Astrocyte of the spinal cord (primary cell): ENCODE results near the gene HORMAD1.
"Not testable (repeated sequence)": the region's sequence is repeated elsewhere in the genome, so short reads cannot be mapped to it uniquely, and the experiment has no call there.

Experiments used
- DNase-seq: peaks from one replicate; pipeline ENCODE4 v3.0.0; 2011; ENCODE audit warnings: low read depth, low spot score
- H3K4me3 ChIP-seq: 2 replicates; pipeline ENCODE4 v1.5.1; 2011; ENCODE audit warnings: low read depth, mild to moderate bottlenecking, low read length, moderate library complexity
- in situ Hi-C: cut with HindIII; loops from 2 replicates; pipeline ENCODE4 v1.10.0; 2017; ENCODE audit warnings: low sequenced_read_pairs
- TF ChIP-seq, protein P1 (sequence below): IDR thresholded peaks from 2 replicates; pipeline ENCODE4 v1.5.1; 2012; ENCODE audit warnings: low read depth, mild to moderate bottlenecking, low read length, inconsistent platforms

The HORMAD1 gene

GRCh38 chr1:150730130-150730721 lies 9.5 kb upstream of the HORMAD1 start:
- no peak for DNase-seq
- H3K4me3 ChIP-seq = no peak overlapping the region
- TF ChIP-seq, protein P1, sequence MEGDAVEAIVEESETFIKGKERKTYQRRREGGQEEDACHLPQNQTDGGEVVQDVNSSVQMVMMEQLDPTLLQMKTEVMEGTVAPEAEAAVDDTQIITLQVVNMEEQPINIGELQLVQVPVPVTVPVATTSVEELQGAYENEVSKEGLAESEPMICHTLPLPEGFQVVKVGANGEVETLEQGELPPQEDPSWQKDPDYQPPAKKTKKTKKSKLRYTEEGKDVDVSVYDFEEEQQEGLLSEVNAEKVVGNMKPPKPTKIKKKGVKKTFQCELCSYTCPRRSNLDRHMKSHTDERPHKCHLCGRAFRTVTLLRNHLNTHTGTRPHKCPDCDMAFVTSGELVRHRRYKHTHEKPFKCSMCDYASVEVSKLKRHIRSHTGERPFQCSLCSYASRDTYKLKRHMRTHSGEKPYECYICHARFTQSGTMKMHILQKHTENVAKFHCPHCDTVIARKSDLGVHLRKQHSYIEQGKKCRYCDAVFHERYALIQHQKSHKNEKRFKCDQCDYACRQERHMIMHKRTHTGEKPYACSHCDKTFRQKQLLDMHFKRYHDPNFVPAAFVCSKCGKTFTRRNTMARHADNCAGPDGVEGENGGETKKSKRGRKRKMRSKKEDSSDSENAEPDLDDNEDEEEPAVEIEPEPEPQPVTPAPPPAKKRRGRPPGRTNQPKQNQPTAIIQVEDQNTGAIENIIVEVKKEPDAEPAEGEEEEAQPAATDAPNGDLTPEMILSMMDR = no peak
- in situ Hi-C loops = no loop called here

DNA sequence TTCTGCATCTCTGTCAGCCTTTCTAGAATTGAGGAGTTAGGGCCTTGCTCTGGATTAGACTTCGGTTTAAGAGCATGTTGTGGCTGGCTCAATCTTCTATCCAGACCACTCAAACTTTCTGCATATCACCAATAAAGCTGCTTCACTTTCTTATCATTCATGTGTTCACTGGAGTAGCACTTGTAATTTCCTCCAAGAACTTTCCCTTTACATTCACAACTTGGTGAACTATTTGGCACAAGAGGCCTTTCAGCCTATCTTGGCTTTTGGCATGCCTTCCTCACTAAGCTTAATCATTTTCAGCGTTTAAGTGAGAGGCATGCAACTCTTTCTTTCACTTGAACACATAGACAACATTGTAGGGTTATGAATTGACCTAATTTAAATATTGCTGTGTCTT lies 3.6 kb upstream of the HORMAD1 start:
- H3K4me3 ChIP-seq = no peak overlapping the region
- TF ChIP-seq, protein P1 = no peak
- no peak for DNase-seq
- in situ Hi-C loops = no loop called here

DNA sequence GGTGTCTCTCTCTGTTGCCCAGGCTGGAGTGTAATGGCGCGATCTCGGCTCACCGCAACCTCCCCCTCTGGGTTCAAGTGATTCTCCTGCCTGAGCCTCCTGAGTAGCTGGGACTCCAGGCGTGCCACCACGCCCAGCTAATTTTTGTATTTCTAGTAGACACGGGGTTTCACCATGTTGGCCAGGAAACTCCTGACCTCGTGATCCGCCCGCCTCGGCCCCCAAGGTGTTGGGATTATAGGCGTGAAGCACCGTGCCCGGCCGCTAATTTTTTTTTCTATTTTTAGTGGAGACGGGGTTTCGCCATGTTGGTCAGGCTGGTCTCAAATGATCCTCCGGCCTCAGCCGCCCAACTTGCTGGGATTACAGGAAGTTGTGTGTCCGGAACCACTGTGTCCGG lies 597 bp downstream of the HORMAD1 start:
- no peak overlapping the region for H3K4me3 ChIP-seq
- in situ Hi-C loops = no loop called here
- DNase-seq = no peak
- TF ChIP-seq, protein P1 = no peak

DNA sequence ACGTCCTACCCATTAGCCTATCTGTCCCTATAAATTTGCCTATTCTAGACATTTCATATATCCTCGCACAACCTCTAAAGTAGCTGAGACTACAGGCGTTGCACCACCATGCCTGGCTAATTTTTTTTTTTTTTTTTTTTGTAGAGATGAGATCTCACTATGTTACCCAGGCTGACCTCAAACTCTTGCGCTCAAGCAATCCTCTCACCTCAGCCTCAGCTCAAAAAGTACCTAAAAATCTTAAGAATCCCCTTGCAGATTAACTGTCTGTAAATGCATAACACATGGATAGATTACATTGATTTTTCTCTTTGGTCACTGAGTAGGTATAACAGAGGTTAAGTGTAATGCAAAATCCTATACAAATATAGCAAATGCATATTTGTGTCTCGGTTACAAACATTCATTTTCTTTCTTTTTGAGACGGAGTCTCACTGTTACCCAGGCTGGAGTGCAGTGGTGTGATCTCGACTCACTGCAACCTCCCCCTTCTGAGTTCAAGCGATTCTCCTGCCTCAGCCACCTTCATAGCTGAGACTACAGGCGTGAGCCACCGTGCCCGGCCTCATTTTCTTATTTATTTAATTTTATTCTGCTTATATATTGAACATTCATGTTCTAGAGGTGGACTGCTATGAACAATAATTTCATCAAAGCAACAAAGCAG lies 2.3 kb downstream of the HORMAD1 start:
- in situ Hi-C loops = no loop called here
- H3K4me3 ChIP-seq = no peak overlapping the region
- TF ChIP-seq, protein P1 = no peak
- DNase-seq = no peak

DNA sequence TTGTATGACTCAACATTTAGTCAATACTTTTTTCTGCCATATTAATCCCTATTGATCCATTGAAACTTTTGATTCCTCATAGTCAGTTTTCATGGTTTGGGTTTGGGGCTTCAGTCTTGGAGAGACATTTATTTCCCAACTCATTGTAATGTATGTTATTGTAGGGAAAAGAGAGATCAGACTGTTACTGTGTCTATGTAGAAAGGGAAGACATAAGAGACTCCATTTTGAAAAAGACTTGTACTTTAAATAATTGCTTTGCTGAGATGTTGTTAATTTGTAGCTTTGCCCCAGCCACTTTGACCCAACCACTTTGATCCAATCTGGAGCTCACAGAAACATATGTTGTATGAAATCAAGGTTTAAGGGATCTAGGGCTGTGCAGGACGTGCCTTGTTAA lies 11.7 kb downstream of the HORMAD1 start:
- H3K4me3 ChIP-seq, DNase-seq, in situ Hi-C loops: not testable (repeated sequence)

DNA sequence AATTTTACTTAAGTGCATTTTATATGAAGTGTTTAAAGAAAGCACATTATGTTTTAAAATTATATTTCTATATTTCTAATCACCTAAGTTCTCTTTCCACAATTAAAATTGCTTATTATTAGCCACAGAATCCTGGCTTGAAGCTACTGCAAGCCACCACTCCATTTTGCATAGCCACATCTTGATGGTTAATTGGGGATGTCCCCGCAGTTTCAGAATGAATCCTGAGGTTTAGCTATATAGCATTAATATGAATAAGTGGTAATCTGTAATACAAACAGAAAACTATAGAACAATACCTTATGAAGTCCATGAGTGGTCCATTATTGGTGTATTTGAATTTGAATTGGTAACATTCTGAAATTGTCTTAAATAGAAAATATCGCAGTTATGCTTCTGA lies 12.1 kb downstream of the HORMAD1 start:
- no peak for DNase-seq
- in situ Hi-C loops = no loop called here
- H3K4me3 ChIP-seq = no peak overlapping the region
- TF ChIP-seq, protein P1 = no peak

DNA sequence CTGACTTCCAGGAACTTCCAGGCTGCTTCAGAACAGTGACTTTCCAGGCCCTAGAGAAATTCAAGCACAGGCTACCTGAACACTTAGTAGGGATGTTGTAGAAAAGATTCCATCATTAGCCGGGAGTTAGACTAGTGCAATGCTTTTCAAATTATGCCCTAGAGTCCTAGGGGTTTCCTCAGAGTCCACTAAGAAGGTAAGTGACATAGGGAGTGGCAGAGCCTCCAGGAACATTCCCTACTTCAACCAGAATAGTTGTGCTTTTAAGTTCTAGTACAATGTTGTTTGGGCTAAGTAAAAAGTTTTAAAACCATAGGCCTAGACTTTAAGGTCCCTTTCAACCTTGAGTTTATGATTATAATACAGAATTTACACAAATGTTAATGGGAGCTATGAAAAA lies 14.6 kb downstream of the HORMAD1 start:
- H3K4me3 ChIP-seq = no peak overlapping the region
- DNase-seq = no peak
- in situ Hi-C loops = no loop called here
- TF ChIP-seq, protein P1 = no peak
